ENCODE data around the gene CAND1. TPM values are rescaled to one million over a fixed set of nuclear protein-coding genes. Genes with fewer than 3 reads are reported as not detected.

Gene CAND1
- 116 and 130 TPM in 2 replicates for total RNA-seq

DNA sequence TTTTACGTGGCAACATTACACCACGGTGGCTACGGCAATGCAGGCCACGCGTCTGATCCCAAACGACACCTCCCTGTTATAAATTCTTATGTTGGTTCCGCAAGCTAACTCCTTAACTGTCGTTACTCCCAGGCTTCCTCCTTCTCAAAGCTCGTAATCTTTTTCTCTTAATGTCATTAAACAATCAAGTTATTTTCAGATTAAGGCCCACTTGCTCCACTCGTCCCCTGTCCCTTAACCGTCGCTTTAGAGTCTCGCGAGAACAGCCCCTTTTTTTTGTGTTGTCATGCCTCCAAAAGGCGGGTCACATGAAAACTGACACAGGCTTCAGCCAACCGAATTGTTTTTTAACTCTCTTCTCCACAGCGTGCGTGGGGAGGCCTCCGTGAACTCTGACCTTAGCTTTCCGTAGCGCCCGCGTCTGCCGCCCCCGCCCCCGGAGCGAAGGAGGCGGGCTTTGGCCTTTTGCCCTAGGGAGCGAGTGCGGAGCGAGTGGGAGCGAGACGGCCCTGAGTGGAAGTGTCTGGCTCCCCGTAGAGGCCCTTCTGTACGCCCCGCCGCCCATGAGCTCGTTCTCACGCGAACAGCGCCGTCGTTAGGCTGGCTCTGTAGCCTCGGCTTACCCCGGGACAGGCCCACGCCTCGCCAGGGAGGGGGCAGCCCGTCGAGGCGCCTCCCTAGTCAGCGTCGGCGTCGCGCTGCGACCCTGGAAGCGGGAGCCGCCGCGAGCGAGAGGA lies at the start of gene CAND1:
TSS of gene CAND1 (plus strand) at position 463 of the 737 bp plus-strand sequence. CDS start 360 bp downstream, outside the sequence.
- Histone ChIP-seq H3K27me3 (ENCODE audit: insufficient read depth, low read length) (no peaks in the 10 kb centered on the region), H4K20me1 (ENCODE audit: insufficient read depth, low read length) (peaks cover 32% of the 10 kb centered on the region), H3K79me2 (ENCODE audit: insufficient read depth, low read length) (peaks cover 46% of the 10 kb centered on the region), H3K9me3 (ENCODE audit: low read depth, low read length) (no peaks in the 10 kb centered on the region), H3K4me1 (ENCODE audit: insufficient read depth, low read length) (peaks cover 21% of the 10 kb centered on the region), H3K4me2 (ENCODE audit: insufficient read depth, low read length) (peak within 1 kb of the TSS; percentile 87), H2AFZ (ENCODE audit: low read length) (peak within 1 kb of the TSS; percentile 97), H3K36me3 (ENCODE audit: insufficient read depth, low read length) (peaks cover 7% of the 10 kb centered on the region), H3K4me3 (ENCODE audit: insufficient read depth, low read length) (peak within 1 kb of the TSS; percentile 94), H3K27ac (ENCODE audit: low read depth, low read length) (peak within 1 kb of the TSS; percentile 98)
- TF ChIP-seq, protein P1, sequence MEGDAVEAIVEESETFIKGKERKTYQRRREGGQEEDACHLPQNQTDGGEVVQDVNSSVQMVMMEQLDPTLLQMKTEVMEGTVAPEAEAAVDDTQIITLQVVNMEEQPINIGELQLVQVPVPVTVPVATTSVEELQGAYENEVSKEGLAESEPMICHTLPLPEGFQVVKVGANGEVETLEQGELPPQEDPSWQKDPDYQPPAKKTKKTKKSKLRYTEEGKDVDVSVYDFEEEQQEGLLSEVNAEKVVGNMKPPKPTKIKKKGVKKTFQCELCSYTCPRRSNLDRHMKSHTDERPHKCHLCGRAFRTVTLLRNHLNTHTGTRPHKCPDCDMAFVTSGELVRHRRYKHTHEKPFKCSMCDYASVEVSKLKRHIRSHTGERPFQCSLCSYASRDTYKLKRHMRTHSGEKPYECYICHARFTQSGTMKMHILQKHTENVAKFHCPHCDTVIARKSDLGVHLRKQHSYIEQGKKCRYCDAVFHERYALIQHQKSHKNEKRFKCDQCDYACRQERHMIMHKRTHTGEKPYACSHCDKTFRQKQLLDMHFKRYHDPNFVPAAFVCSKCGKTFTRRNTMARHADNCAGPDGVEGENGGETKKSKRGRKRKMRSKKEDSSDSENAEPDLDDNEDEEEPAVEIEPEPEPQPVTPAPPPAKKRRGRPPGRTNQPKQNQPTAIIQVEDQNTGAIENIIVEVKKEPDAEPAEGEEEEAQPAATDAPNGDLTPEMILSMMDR (IDR thresholded peaks at IDR 0.05; ENCODE audit: extremely low read depth, low read depth, low read length): no peak
- peak; percentile 95 for DNase-seq (ENCODE audit: insufficient read length, low spot score, missing footprints)

DNA sequence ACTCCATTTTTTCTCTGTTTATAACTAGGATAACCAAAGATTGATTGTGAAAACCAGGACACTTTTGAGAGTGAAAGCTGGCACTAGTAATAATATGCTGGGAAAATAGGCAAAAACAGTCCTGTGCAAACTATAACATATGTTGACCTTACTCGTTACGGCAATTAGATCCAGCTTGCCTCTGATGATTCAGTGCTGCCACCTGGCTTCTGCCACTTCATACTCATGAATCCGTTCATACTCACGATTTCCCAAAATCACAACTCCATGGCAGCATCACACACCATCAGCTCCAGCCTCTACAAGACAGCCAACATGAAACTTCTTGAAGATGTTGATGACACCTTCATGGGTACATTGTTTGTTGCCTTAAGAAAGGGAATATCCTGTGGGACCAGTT lies 49.1 kb upstream of the CAND1 start:
- no peak overlapping the region for H2AFZ ChIP-seq (ENCODE audit: low read length)
- H3K4me3 ChIP-seq (ENCODE audit: insufficient read depth, low read length): no peak overlapping the region
- H3K27me3 ChIP-seq (ENCODE audit: insufficient read depth, low read length): no peaks in the 10 kb centered on the region
- H3K79me2 ChIP-seq (ENCODE audit: insufficient read depth, low read length): no peaks in the 10 kb centered on the region
- no peak overlapping the region for H3K27ac ChIP-seq (ENCODE audit: low read depth, low read length)
- TF ChIP-seq, protein P1 (IDR thresholded peaks at IDR 0.05; ENCODE audit: extremely low read depth, low read depth, low read length): peak; percentile 17
- no peaks in the 10 kb centered on the region for H3K9me3 ChIP-seq (ENCODE audit: low read depth, low read length)
- no peak overlapping the region for H3K4me2 ChIP-seq (ENCODE audit: insufficient read depth, low read length)
- no peaks in the 10 kb centered on the region for H3K36me3 ChIP-seq (ENCODE audit: insufficient read depth, low read length)
- no peak for DNase-seq (ENCODE audit: insufficient read length, low spot score, missing footprints)
- H3K4me1 ChIP-seq (ENCODE audit: insufficient read depth, low read length): no peaks in the 10 kb centered on the region
- no peaks in the 10 kb centered on the region for H4K20me1 ChIP-seq (ENCODE audit: insufficient read depth, low read length)

DNA sequence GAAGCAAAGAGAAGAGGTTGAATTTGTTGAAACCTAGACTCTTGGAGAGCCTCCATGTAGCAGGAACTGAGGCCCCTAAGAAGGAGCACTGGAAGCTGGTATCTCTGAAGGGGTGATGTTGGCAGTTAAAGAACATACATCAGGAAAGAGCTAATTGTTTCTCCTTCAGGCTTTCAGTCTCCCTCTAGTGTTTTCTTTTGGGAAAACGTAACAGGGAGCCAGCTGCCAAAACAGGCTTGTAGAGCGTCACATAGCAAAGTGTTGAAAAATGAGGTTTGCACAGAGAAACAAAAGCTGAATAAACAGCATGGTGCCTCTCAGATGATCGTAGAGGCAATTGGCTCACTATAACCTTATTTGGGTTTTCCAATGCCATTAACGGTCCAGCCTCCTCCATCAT lies 46.9 kb upstream of the CAND1 start:
- Histone ChIP-seq H3K36me3 (ENCODE audit: insufficient read depth, low read length) (no peaks in the 10 kb centered on the region), H3K4me1 (ENCODE audit: insufficient read depth, low read length) (no peaks in the 10 kb centered on the region), H4K20me1 (ENCODE audit: insufficient read depth, low read length) (no peaks in the 10 kb centered on the region), H2AFZ (ENCODE audit: low read length) (no peak overlapping the region), H3K4me3 (ENCODE audit: insufficient read depth, low read length) (no peak overlapping the region), H3K79me2 (ENCODE audit: insufficient read depth, low read length) (no peaks in the 10 kb centered on the region), H3K9me3 (ENCODE audit: low read depth, low read length) (no peaks in the 10 kb centered on the region), H3K27ac (ENCODE audit: low read depth, low read length) (no peak overlapping the region), H3K27me3 (ENCODE audit: insufficient read depth, low read length) (no peaks in the 10 kb centered on the region), H3K4me2 (ENCODE audit: insufficient read depth, low read length) (no peak overlapping the region)
- no peak for DNase-seq (ENCODE audit: insufficient read length, low spot score, missing footprints)
- TF ChIP-seq, protein P1 (IDR thresholded peaks at IDR 0.05; ENCODE audit: extremely low read depth, low read depth, low read length): peak; percentile 32

DNA sequence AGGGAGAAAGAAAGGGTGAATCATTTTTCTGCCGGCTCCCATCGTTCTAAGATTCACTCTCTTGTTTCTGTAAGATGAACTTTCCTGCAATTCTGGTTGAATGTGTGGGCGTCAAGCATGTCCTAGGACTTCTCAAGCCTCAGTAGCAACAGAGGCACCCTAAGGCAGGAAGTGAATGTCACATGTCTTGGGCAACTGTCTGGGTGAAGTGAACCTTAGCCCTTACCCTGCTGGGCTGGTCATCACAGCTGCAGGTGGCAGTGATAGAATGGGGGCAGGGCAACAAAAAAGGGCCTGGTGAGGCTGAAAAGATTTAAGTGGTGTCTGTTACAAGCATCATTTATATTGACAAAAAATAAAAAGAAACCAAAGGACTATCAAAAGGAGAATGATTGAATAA lies 45.9 kb upstream of the CAND1 start:
- H3K9me3 ChIP-seq (ENCODE audit: low read depth, low read length): no peaks in the 10 kb centered on the region
- H3K36me3 ChIP-seq (ENCODE audit: insufficient read depth, low read length): no peaks in the 10 kb centered on the region
- DNase-seq (ENCODE audit: insufficient read length, low spot score, missing footprints): no peak
- TF ChIP-seq, protein P1 (IDR thresholded peaks at IDR 0.05; ENCODE audit: extremely low read depth, low read depth, low read length): no peak
- H4K20me1 ChIP-seq (ENCODE audit: insufficient read depth, low read length): no peaks in the 10 kb centered on the region
- H3K4me3 ChIP-seq (ENCODE audit: insufficient read depth, low read length): no peak overlapping the region
- no peaks in the 10 kb centered on the region for H3K79me2 ChIP-seq (ENCODE audit: insufficient read depth, low read length)
- no peak overlapping the region for H3K4me2 ChIP-seq (ENCODE audit: insufficient read depth, low read length)
- H3K27me3 ChIP-seq (ENCODE audit: insufficient read depth, low read length): no peaks in the 10 kb centered on the region
- no peak overlapping the region for H2AFZ ChIP-seq (ENCODE audit: low read length)
- no peaks in the 10 kb centered on the region for H3K4me1 ChIP-seq (ENCODE audit: insufficient read depth, low read length)
- no peak overlapping the region for H3K27ac ChIP-seq (ENCODE audit: low read depth, low read length)

Measured in osteoblast (primary cell).